ENCODE measurements around the gene NAA25. TPM values are rescaled to one million over a fixed set of nuclear protein-coding genes. Genes with fewer than 3 reads are reported as not detected.
"Not testable (repeated sequence)": the region's sequence is repeated elsewhere in the genome, so short reads cannot be mapped to it uniquely, and the experiment has no call there.

Gene NAA25
- total and polyA plus RNA-seq, 8 donors: 2.3 to 72.6 (median 11.3) TPM

DNA sequence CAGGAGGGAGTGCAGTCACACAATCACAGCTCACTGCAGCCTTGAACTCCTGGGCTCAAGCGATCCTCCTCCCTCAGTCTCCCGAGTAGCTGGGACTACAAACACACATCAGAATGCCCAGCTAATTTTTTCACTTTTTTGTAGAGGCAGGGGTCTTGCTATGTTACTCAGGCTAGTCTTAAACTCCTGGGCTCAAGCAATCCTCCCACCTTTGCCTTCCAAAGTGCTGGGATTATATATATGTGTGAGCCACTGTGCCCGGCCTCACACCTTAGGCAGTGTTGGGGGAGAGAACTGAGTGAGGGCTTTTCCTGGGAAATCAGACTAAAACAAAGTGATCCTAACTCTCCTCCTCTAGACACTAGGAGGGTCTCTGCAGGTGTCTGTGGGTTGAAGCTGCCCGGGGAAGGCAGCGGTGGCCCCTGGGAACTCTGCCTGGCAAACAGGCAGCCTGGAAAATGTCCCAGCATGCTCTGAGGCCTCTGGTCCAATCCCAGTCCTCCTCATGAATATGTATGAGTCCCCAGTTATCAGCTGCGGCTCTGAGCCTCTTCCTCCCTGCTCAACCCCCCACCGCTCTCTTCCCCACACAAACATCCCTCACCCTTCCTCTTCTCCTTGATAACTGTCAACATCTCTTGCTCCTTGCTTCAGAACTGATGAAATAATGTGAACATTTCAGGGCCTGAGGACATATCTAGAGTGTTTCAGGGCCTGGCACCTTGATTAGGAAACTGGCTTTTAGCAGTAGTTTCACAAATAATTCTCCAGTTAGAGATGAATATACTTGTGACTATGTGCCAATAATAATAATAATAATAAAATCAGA, 7.9 kb upstream of the NAA25 start:
- peak overlapping the region; percentile 16 to 70 (median 56) for H3K27ac ChIP-seq
- peaks cover 0 to 40% (median 16%) of the 10 kb centered on the region in 4 donors for H3K4me1 ChIP-seq
- TF ChIP-seq POLR2A (IDR thresholded peaks at IDR 0.05) (no peak), POLR2AphosphoS5 (IDR thresholded peaks at IDR 0.05) (peak in 1 of 3 donors; percentile 24)
- WGBS, 5 donors: 37 to 52% (median 40%) methylated on average over 7 of the region's 7 CpGs
- intact Hi-C loops (cut with DNase I; ENCODE audit: low total_unique reads): no loop called here
- H3K9me3 ChIP-seq: no peaks in the 10 kb centered on the region
- H3K4me3 ChIP-seq: peak overlapping the region in 1 of 4 donors; percentile 7
- no peaks in the 10 kb centered on the region for H3K27me3 ChIP-seq
- DNase-seq: peak; percentile 69 to 86
- no peaks in the 10 kb centered on the region for H3K36me3 ChIP-seq

DNA sequence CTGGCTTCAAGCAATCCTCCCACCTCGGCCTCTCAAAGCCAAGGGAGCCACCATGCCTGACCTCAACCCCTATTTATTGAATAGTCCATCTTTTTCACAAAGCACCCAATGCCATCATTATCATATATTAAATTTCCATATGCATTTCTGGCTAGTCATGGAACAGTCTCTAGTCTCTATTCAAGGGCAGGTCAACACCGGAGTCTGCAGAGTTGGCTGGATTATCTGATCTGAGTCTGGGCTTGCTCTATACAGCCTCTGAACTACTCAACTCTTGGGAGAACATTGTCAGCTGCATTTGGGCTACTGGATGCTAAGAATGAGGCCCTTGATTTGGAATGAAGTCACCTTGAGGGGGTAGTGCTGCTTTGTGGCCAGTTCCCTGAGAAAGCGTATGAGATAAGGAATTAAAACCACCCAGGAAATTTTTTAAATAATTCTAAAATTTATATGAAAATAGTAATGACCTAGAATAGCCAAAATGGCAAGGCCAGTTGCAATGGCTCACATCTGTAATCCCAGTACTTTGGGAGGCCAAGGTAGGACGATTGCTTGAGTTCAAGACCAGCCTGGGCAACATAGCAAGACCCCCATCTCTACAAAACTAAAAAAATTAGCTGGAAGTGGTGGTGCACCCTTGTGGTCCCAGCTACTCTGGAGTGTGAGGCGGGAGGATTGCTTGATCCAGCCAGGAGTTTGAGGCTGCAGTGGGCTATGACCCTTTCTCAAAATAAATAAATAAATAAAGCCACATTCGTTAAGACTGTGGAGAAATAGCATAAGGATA, 6.9 kb upstream of the NAA25 start:
- DNase-seq: peak in 1 of 2 donors; percentile 7
- H3K27ac ChIP-seq: no peak overlapping the region
- intact Hi-C loops (cut with DNase I; ENCODE audit: low total_unique reads): no loop called here
- no peaks in the 10 kb centered on the region for H3K36me3 ChIP-seq
- H3K9me3 ChIP-seq: no peaks in the 10 kb centered on the region
- H3K4me3 ChIP-seq: no peak overlapping the region
- H3K4me1 ChIP-seq: peaks cover 0 to 44% (median 18%) of the 10 kb centered on the region in 4 donors
- no peak for TF ChIP-seq EP300 (IDR thresholded peaks at IDR 0.05)
- TF ChIP-seq POLR2AphosphoS5 (IDR thresholded peaks at IDR 0.05): no peak
- TF ChIP-seq POLR2A (IDR thresholded peaks at IDR 0.05): no peak
- TF ChIP-seq, protein P1, sequence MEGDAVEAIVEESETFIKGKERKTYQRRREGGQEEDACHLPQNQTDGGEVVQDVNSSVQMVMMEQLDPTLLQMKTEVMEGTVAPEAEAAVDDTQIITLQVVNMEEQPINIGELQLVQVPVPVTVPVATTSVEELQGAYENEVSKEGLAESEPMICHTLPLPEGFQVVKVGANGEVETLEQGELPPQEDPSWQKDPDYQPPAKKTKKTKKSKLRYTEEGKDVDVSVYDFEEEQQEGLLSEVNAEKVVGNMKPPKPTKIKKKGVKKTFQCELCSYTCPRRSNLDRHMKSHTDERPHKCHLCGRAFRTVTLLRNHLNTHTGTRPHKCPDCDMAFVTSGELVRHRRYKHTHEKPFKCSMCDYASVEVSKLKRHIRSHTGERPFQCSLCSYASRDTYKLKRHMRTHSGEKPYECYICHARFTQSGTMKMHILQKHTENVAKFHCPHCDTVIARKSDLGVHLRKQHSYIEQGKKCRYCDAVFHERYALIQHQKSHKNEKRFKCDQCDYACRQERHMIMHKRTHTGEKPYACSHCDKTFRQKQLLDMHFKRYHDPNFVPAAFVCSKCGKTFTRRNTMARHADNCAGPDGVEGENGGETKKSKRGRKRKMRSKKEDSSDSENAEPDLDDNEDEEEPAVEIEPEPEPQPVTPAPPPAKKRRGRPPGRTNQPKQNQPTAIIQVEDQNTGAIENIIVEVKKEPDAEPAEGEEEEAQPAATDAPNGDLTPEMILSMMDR (IDR thresholded peaks at IDR 0.05): no peak
- 89 to 94% (median 90%) methylated on average over 6 of the region's 6 CpGs for WGBS, 5 donors
- H3K27me3 ChIP-seq: no peaks in the 10 kb centered on the region

DNA sequence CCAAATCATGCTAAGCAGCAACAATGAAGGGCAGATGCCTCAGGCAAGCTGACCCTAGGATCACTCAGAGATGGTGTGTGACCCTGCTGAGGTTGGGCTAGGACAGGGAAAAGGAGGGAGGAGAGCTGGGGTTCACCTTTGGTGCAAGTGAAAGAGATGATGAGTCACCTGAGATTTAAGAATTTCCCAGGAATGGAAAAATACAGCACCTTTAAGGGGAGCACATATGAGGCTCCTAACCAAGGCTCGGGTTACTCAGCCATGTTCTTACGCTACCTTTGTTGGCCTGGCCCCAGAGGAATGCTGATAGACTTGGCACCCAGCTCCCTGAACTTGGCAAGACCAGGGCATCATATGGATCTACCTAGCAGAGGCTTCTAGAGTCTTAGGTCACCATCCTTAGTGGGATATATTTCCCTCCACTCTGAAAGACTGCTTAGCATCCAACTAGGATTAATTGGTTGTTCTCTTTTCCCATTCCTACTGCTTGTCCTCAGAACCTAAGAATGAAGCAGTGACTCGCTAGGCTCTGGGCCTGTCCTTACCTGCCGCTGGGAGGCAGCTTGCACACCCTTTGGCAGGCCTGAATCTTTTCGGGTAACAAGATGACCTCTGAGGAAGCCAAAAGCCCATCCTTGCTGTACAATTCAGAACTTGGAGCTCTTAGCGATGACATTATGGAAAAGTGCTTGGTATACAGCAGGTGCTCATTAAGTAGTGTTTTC, 4.0 kb upstream of the NAA25 start:
- intact Hi-C loops (cut with DNase I; ENCODE audit: low total_unique reads): no loop called here
- TF ChIP-seq POLR2A (IDR thresholded peaks at IDR 0.05) (no peak), EP300 (IDR thresholded peaks at IDR 0.05) (no peak), POLR2AphosphoS5 (IDR thresholded peaks at IDR 0.05) (no peak)
- TF ChIP-seq, protein P1 (IDR thresholded peaks at IDR 0.05): no peak
- DNase-seq: peak in 1 of 2 donors; percentile 85
- H3K4me1 ChIP-seq: peaks cover 7 to 54% (median 27%) of the 10 kb centered on the region in 4 donors
- WGBS, 5 donors: 69 to 84% (median 73%) methylated on average over 6 of the region's 6 CpGs
- no peaks in the 10 kb centered on the region for H3K36me3 ChIP-seq
- H3K27ac ChIP-seq: peak overlapping the region in 1 of 5 donors; percentile 51
- H3K27me3 ChIP-seq: no peaks in the 10 kb centered on the region
- H3K4me3 ChIP-seq: no peak overlapping the region
- H3K9me3 ChIP-seq: no peaks in the 10 kb centered on the region

DNA sequence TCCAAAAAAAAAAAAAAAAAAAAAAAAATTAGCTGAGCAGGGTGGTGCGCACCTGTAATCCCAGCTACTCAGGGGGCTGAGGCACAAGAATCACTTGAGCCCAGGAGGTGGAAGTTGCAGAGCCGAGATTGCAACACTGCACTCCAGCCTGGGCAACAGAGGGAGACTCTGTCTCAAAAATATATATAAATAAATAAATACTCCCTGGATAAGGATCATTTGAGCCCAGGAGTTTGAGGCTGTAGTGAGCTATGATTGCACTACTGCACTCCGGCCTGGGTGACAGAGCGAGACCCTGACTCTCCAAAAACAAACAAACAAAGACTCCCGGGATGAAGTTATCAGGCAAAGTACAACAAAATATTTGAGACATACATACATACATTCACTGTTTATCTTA, 3.3 kb upstream of the NAA25 start:
- H3K4me3 ChIP-seq: no peak overlapping the region
- intact Hi-C loops (cut with DNase I; ENCODE audit: low total_unique reads): no loop called here
- TF ChIP-seq POLR2AphosphoS5 (IDR thresholded peaks at IDR 0.05) (no peak), EP300 (IDR thresholded peaks at IDR 0.05) (no peak), POLR2A (IDR thresholded peaks at IDR 0.05) (no peak)
- TF ChIP-seq, protein P1 (IDR thresholded peaks at IDR 0.05): no peak
- peak overlapping the region in 1 of 5 donors; percentile 51 for H3K27ac ChIP-seq
- H3K27me3 ChIP-seq: no peaks in the 10 kb centered on the region
- WGBS, 5 donors: 47 to 63% (median 51%) methylated on average over 5 of the region's 5 CpGs
- H3K9me3 ChIP-seq: no peaks in the 10 kb centered on the region
- H3K4me1 ChIP-seq: peaks cover 13 to 54% (median 32%) of the 10 kb centered on the region in 4 donors
- no peaks in the 10 kb centered on the region for H3K36me3 ChIP-seq
- DNase-seq: no peak

DNA sequence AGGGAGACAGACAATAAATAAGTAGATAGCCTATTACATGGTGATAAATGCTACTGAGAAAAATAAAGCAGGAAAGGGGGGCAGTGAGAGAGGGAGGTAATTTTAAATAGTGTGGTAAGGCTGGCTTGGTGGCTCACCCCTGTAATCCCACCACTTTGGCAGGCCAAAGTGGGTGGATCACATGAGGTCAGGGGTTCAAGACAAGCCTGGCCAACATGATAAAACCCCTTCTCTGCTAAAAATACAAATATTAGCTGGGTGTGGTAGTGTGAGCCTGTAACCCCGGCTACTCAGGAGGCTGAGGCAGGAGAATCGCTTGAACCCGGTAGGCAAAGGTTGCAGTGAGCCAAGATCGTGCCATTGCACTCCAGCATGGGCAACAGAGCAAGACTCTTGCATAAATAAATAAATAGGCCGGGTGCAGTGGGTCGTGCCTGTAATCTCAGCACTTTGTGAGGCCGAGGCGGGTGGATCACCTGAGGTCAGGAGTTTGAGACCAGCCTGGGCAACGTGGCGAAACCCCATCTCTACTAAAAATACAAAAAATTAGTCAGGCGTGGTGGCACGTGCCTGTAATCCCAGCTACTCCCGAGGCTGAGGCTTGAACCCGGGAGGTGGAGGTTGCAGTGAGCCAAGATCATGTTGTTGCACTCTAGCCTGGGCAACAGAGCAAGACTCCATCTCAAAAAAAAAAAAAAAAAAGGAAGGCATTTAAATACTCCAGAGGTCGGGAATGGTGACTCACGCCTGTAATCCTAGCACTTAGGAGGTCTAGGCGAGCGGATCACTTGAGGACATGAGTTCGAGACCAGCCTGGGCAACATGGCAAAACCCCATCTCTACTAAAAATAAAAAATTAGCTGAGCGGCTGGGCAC, 2.4 kb upstream of the NAA25 start:
- H3K4me1 ChIP-seq: peaks cover 22 to 54% (median 33%) of the 10 kb centered on the region in 4 donors
- DNase-seq; H3K36me3 ChIP-seq; H3K4me3 ChIP-seq; H3K27me3 ChIP-seq; intact Hi-C loops (cut with DNase I; ENCODE audit: low total_unique reads); H3K9me3 ChIP-seq: not testable (repeated sequence)
- H3K27ac ChIP-seq: peak overlapping the region in 2 of 5 donors; percentile 97 to 98
- 67 to 77% (median 74%) methylated on average over 19 to 20 of the region's 20 CpGs for WGBS, 5 donors
